Right lung (tissue), 10 donors: ENCODE results near the gene LNPEP. TPM values are rescaled to one million over a fixed set of nuclear protein-coding genes. Genes with fewer than 3 reads are reported as not detected.

Source experiments
- DNase-seq, 2 donors: peaks; one replicate each; pipeline ENCODE4 v3.0.0-alpha.2; 2013
- long read RNA-seq, 8 donors: transcript quantifications; one replicate each; lab custom pipeline, GENCODE V29; 2026
- polyA plus RNA-seq, 5 donors: library from polyadenylated mRNA; unstranded; fragments of 120-200 nt; gene quantifications; one replicate each; pipeline versions ENCODE4 v1.2.1 to v1.2.3, GENCODE V29; 2013; ENCODE audit warnings: inconsistent platforms in 1 of 5, low replicate concordance in 1 of 5; ENCODE audit not compliant: insufficient read length in 5 of 5, insufficient read depth in 1 of 5

Gene LNPEP
- polyA plus RNA-seq: 10 to 100 TPM; 14.7 to 29.2 (median 24.4) TPM
- long read RNA-seq, donor 1, full-length matches to known transcripts: 3 of 3 reads
- long read RNA-seq, donor 1, partial matches to known transcripts: 0 of 3 reads
- long read RNA-seq, donor 1, other reads (novel, unspliced or antisense): 0 of 3 reads
- long read RNA-seq, donor 2: 0 reads
- long read RNA-seq, donor 3: 0 reads
- long read RNA-seq, donor 4: 0 reads
- long read RNA-seq, donor 5, full-length matches to known transcripts: 1 of 1 reads
- long read RNA-seq, donor 5, partial matches to known transcripts: 0 of 1 reads
- long read RNA-seq, donor 5, other reads (novel, unspliced or antisense): 0 of 1 reads
- long read RNA-seq, donor 6, full-length matches to known transcripts: 1 of 1 reads
- long read RNA-seq, donor 6, partial matches to known transcripts: 0 of 1 reads
- long read RNA-seq, donor 6, other reads (novel, unspliced or antisense): 0 of 1 reads
- long read RNA-seq, donor 7: 0 reads
- long read RNA-seq, donor 8: 0 reads

GRCh38 chr5:96935559-96936430 lies at the start of gene LNPEP:
Gene LNPEP, plus strand, starts transcription at chr5:96936080. Its CDS starts 76 bp downstream, at chr5:96936156.
- peak; percentile 95 to 96 for DNase-seq

DNA sequence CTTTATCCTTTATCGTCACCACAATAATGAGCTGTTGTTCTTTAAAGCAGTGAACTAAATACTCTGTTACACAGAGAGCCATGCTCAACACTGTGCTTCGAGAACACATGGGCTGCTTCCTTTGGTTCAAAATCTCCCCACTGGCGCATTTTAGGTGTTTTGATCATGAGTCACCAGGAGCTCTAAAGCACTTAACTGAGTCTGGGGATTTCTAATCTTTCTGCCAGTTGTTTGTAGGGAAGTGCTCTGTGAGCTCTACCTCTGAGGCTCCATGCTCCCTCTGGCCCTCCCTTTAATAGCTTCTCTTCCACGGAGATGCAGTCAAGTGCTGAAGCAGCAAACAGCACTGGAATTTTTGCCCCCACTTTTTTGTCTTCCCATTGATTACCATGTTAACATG lies 42.5 kb upstream of the LNPEP start:
- DNase-seq: no peak

GRCh38 chr5:96896276-96896675 lies 39.6 kb upstream of the LNPEP start:
- no peak for DNase-seq

DNA sequence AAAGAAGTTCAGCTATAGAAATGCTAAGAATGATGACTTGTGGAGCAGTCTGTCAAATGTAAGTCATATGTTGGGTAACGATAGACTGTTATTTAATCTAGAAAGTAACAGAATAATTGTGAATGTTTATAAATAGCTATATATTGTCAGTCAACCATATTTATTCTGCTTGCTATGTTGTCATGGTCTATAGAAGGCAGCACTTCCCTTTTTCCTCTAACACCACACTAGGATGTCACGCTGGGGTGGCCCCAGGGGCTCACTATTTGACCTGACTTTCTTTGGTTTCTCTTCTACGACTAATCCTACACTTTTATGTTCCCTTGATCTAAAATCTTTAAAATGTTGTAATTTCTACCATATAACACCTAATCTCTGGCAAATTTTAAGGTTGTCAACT lies 39.1 kb upstream of the LNPEP start:
- DNase-seq: no peak

DNA sequence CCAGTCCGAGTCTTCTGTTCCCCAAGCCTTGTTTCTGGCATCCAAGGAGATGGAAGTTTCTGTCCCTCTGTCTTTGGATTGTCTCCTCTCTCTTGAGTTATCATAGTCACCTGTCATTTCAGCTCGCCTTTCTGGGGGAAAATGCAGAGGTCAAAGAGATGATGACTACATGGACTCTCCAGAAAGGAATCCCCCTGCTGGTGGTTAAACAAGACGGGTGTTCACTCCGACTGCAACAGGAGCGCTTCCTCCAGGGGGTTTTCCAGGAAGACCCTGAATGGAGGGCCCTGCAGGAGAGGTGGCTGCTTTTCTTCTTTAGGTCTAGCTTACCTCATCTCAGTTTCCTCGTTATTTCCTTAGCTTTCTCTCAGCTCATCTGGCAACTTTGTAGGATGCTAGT lies 34.5 kb upstream of the LNPEP start:
- no peak for DNase-seq

- DNase-seq: no peak
These were observed 34.0 kb upstream of the LNPEP start for GRCh38 chr5:96901841-96902240.

DNA sequence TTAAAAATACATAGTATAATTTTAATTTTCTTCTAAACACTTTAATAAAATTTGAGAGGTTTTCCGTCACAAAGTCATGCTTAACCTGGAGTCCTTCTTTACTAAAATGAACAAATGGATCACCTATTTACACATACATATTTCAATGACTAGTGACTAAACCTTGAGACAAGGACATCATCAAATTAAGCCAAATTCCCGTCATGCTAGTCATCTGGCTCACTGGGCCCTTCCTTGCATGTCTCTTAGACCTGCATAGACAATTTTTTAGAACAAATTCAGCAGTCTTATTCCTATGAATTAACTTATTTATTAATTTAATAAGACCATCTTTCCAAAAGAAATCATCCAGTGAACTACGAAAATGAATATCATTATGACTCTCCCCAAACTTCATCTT lies 33.0 kb upstream of the LNPEP start:
- DNase-seq: no peak

DNA sequence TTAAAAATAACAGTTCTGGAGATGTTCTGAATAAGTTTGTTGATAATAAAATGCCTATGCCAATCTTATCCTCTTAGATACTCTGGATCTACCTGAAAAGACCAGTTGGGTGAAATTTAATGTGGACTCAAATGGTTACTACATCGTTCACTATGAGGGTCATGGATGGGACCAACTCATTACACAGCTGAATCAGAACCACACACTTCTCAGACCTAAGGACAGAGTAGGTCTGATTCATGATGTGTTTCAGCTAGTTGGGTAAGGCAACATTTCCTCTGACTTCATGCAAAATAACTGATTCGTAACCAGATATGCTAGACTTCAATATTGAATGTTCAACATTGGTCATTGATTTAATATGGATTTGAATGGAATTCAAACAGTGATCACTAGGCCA lies 32.6 kb upstream of the LNPEP start:
- DNase-seq: no peak

- DNase-seq: no peak
These were observed 31.6 kb upstream of the LNPEP start for GRCh38 chr5:96904054-96904931.

DNA sequence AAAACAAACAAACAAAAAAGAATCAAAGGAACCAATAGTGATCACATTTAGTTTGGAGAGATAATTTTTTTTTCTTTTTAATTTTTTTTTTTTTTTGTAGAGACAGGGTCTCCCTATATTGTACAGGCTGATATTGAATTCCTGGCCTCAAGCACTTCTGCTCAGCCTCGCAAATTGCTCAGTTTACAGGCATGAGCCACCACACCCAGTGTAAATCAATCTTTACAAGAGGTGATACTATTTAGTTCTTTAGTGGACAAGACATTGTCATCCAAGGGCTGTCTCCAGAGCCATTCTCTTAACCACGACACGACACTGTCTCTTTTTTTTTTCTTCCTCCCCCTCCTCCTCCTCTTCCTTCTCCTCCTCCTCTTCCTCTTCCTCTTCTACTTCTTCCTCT lies 30.0 kb upstream of the LNPEP start:
- DNase-seq: no peak

DNA sequence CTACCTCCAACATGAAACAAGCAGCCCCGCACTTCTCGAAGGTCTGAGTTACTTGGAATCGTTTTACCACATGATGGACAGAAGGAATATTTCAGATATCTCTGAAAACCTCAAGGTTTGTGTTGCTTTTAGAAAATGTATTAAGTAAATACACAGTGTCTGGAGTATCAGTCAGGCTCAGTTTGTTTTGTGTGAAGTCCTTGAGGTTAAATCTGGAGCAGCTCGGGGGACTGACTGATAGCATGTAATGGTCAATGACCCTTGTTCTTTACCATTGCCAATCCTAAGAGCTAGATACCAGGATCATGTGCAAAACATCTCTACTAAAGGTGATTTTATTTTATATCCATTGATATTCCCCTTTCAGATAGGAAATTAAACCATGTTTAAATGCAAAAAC lies 26.9 kb upstream of the LNPEP start:
- DNase-seq: no peak

DNA sequence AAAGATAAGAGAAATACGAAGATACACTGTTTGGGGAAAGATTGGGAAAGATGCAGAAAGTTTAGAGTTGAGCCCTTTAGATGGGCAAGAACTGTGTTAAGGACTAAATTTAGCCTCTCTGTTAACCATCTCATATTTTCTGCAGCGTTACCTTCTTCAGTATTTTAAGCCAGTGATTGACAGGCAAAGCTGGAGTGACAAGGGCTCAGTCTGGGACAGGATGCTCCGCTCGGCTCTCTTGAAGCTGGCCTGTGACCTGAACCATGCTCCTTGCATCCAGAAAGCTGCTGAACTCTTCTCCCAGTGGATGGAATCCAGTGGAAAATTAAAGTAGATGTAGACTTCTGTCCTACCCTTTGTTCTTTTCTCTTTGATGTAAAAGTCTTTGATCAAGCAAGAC lies 26.4 kb upstream of the LNPEP start:
- DNase-seq: no peak

GRCh38 chr5:96911139-96911538 lies 24.7 kb upstream of the LNPEP start:
- DNase-seq: no peak

GRCh38 chr5:96913233-96913632 lies 22.6 kb upstream of the LNPEP start:
- no peak for DNase-seq

DNA sequence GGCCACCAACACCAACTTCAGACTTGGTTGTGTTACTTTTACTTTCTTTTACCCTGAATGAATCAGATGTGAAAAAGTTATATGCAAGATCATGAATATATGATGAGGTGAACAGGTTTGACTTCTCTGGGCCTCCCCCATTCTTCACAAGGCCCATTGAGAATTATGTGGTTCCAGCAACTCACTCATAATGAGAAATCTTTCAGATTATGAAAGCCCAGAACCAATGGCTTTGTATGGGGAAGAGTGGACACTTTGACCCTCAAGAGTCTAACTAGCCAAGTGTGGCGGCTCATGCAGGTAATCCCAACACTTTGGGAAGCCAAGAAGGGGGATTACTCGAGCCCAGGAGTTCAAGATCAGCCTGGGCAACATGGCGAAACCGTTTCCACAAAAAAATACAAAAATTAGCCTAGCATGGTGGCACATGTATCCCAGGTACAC lies 16.1 kb upstream of the LNPEP start:
- no peak for DNase-seq

- DNase-seq: no peak
These were observed 15.0 kb upstream of the LNPEP start for GRCh38 chr5:96920744-96921355.

- no peak for DNase-seq
These were observed 13.2 kb upstream of the LNPEP start for GRCh38 chr5:96922499-96923244.

- DNase-seq: no peak
These were observed 11.8 kb upstream of the LNPEP start for GRCh38 chr5:96924016-96924443.

DNA sequence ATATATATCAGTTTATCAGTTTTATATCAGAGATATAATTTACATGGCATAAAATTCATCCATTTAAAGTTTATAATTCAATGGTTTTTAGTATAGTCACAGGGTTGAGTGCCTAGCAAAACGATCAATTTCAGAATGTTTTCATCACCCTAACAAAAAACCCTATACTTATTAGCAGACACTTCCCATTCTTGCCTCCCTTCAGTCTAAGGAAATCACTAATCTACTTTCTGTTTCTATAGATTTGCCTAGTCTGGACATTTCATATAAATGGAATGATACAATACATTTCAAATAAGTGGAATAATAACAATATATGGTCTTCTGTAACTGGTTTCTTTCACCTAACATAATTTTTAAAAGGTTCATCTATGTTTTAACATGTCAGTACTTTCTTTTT lies 9.6 kb upstream of the LNPEP start:
- no peak for DNase-seq

DNA sequence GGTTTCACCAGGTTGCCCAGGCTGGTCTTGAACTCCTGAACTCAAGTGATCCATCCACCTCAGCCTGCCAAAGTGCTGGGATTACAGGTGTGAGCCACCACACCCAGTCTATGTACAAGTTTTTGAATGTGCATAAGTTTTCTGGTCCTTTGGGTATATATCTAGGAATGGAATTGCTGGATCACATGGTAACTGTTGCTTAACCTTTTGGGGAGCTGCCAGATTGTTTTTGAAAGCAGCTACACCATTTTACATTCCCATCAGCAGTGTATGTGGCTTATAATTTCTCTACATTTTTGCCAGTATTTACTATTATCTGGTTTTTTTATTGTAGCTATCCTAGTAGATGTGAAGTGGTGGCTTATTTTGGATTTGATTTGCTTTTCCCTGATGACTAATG lies 8.9 kb upstream of the LNPEP start:
- no peak for DNase-seq
